ENCODE results near the gene BICRAL.
"Not testable (repeated sequence)": the region's sequence is repeated elsewhere in the genome, so short reads cannot be mapped to it uniquely, and the experiment has no call there.

The BICRAL gene

GRCh38 chr6:42896178-42896719 lies 114.4 kb downstream of the BICRAL start:
- no peak for DNase-seq (ENCODE audit: low read depth)

GRCh38 chr6:42898891-42899361 lies 117.1 kb downstream of the BICRAL start:
- peak; percentile 66 for DNase-seq (ENCODE audit: low read depth)

- DNase-seq (ENCODE audit: low read depth) = no peak
Observed at GRCh38 chr6:42899871-42900270, 118.0 kb downstream of the BICRAL start.

GRCh38 chr6:42901538-42901957 lies 119.7 kb downstream of the BICRAL start:
- peak; percentile 60 for DNase-seq (ENCODE audit: low read depth)

- DNase-seq (ENCODE audit: low read depth) = not testable (repeated sequence)
Observed at GRCh38 chr6:42902429-42903263, 120.8 kb downstream of the BICRAL start.

- DNase-seq (ENCODE audit: low read depth) = no peak
Observed at GRCh38 chr6:42904467-42904866, 122.6 kb downstream of the BICRAL start.

- no peak for DNase-seq (ENCODE audit: low read depth)
Observed at GRCh38 chr6:42907336-42907735, 125.5 kb downstream of the BICRAL start.

GRCh38 chr6:42909835-42910234 lies 128.0 kb downstream of the BICRAL start:
- no peak for DNase-seq (ENCODE audit: low read depth)

- no peak for DNase-seq (ENCODE audit: low read depth)
Observed at GRCh38 chr6:42911171-42912021, 129.5 kb downstream of the BICRAL start.

GRCh38 chr6:42914546-42914945 lies 132.7 kb downstream of the BICRAL start:
- DNase-seq (ENCODE audit: low read depth) = no peak

- DNase-seq (ENCODE audit: low read depth) = no peak
Observed at GRCh38 chr6:42915732-42916131, 133.9 kb downstream of the BICRAL start, which contains the start of gene PTCRA. TSS of gene PTCRA (plus strand) at chr6:42916053. CDS start at chr6:42916070, 17 bp downstream.

- no peak for DNase-seq (ENCODE audit: low read depth)
Observed at GRCh38 chr6:42916288-42916687, 134.4 kb downstream of the BICRAL start.
